Activated CD8-positive, alpha-beta memory T cell treated with anti-CD3 and anti-CD28 coated beads for 36 hours (primary cell): ENCODE data around the gene JPH3. TPM values are rescaled to one million over a fixed set of nuclear protein-coding genes. Genes with fewer than 3 reads are reported as not detected.

Source experiments
- CTCF ChIA-PET: fragments of 350-600 bp; sonication (Branson Sonifier 250); formaldehyde crosslinking; loops from one replicate; lab custom pipeline; 2021; ENCODE audit warnings: antibody characterized with exemption; lab: Charles Lee
- POLR2A ChIA-PET: fragments of 350-600 bp; sonication (Branson Sonifier 250); formaldehyde crosslinking; loops from one replicate; lab custom pipeline; 2021; ENCODE audit warnings: antibody characterized with exemption; lab: Charles Lee
- total RNA-seq, 2 experiments: library from RNA; stranded (reverse); gene quantifications; one replicate each; pipeline ENCODE4 v1.2.3, GENCODE V29; 2021

Gene JPH3
- total RNA-seq, 2 experiments from 2014 or later: not detected

- POLR2A ChIA-PET: no interaction called here
- CTCF ChIA-PET: interaction anchor here (0.6 kb wide), 1 partner anchor 184 kb away, joined by 3 read pairs; no protein-coding TSS in a partner anchor
These were observed 81.9 kb downstream of the JPH3 start for GRCh38 chr16:87684106-87684677.

- ChIA-PET POLR2A (no interaction called here), CTCF (interaction anchor here (0.6 kb wide), 1 partner anchor 185 kb away, joined by 3 read pairs; no protein-coding TSS in a partner anchor)
These were observed 82.5 kb downstream of the JPH3 start for GRCh38 chr16:87684711-87685404.

GRCh38 chr16:87685405-87685755, 83.1 kb downstream of the JPH3 start:
- POLR2A ChIA-PET: no interaction called here
- CTCF ChIA-PET: no interaction called here

GRCh38 chr16:87685766-87686165, 83.5 kb downstream of the JPH3 start:
- ChIA-PET POLR2A (no interaction called here), CTCF (no interaction called here)

- POLR2A ChIA-PET: no interaction called here
- CTCF ChIA-PET: no interaction called here
These were observed 84.4 kb downstream of the JPH3 start for GRCh38 chr16:87686697-87687096.

- CTCF ChIA-PET: interaction anchor here (0.5 kb wide), 1 partner anchor 204 kb away, joined by 3 read pairs; no protein-coding TSS in a partner anchor
These were observed 85.0 kb downstream of the JPH3 start for GRCh38 chr16:87687126-87687910.

GRCh38 chr16:87687998-87688529, 85.8 kb downstream of the JPH3 start:
- ChIA-PET POLR2A (no interaction called here), CTCF (interaction anchor here (0.5 kb wide), 1 partner anchor 203 kb away, joined by 3 read pairs; no protein-coding TSS in a partner anchor)

More at GRCh38 chr16:87687126-87687910, 85.0 kb downstream of the JPH3 start:
- POLR2A ChIA-PET: no interaction called here

- ChIA-PET CTCF (no interaction called here), POLR2A (no interaction called here)
These were observed 86.8 kb downstream of the JPH3 start for GRCh38 chr16:87688876-87689815.

- CTCF ChIA-PET: no interaction called here
- POLR2A ChIA-PET: no interaction called here
These were observed 87.7 kb downstream of the JPH3 start for GRCh38 chr16:87689956-87690465.

GRCh38 chr16:87690911-87691685, 88.8 kb downstream of the JPH3 start:
- ChIA-PET CTCF (interaction anchor here (0.6 kb wide), 1 partner anchor 1476 kb away, joined by 3 read pairs; no protein-coding TSS in a partner anchor), POLR2A (no interaction called here)

- CTCF ChIA-PET: no interaction called here
These were observed 89.4 kb downstream of the JPH3 start for GRCh38 chr16:87691686-87692079.

GRCh38 chr16:87692176-87692575, 89.9 kb downstream of the JPH3 start:
- ChIA-PET POLR2A (no interaction called here), CTCF (no interaction called here)

More at GRCh38 chr16:87691686-87692079, 89.4 kb downstream of the JPH3 start:
- POLR2A ChIA-PET: no interaction called here

GRCh38 chr16:87692756-87693155, 90.4 kb downstream of the JPH3 start:
- ChIA-PET CTCF (interaction anchor here (0.9 kb wide), 1 partner anchor 21 kb away, joined by 3 read pairs; no protein-coding TSS in a partner anchor), POLR2A (no interaction called here)

GRCh38 chr16:87693827-87694226, 91.5 kb downstream of the JPH3 start:
- CTCF ChIA-PET: interaction anchor here (1.6 kb wide), 1 partner anchor 9 kb away, joined by 4 read pairs; no protein-coding TSS in a partner anchor
- POLR2A ChIA-PET: no interaction called here

GRCh38 chr16:87694441-87695125, 92.3 kb downstream of the JPH3 start:
- ChIA-PET POLR2A (no interaction called here), CTCF (interaction anchor here (1.6 kb wide), 1 partner anchor 8 kb away, joined by 4 read pairs; no protein-coding TSS in a partner anchor)

- CTCF ChIA-PET: no interaction called here
- POLR2A ChIA-PET: no interaction called here
These were observed 93.2 kb downstream of the JPH3 start for GRCh38 chr16:87695534-87695933.

- POLR2A ChIA-PET: no interaction called here
- CTCF ChIA-PET: no interaction called here
These were observed 94.4 kb downstream of the JPH3 start for GRCh38 chr16:87696726-87697125.
